Fibroblast of skin of left quadriceps (primary cell): ENCODE measurements around the gene ABLIM2.
A peak's percentile ranks its signal among the peaks of the same experiment; 100 is the strongest.

Source experiments
- DNase-seq, 2 experiments: peaks; one replicate each; pipeline ENCODE4 v3.0.0-alpha.2; 2013; ENCODE audit warnings: low read depth in 2 of 2

ABLIM2 gene

DNA sequence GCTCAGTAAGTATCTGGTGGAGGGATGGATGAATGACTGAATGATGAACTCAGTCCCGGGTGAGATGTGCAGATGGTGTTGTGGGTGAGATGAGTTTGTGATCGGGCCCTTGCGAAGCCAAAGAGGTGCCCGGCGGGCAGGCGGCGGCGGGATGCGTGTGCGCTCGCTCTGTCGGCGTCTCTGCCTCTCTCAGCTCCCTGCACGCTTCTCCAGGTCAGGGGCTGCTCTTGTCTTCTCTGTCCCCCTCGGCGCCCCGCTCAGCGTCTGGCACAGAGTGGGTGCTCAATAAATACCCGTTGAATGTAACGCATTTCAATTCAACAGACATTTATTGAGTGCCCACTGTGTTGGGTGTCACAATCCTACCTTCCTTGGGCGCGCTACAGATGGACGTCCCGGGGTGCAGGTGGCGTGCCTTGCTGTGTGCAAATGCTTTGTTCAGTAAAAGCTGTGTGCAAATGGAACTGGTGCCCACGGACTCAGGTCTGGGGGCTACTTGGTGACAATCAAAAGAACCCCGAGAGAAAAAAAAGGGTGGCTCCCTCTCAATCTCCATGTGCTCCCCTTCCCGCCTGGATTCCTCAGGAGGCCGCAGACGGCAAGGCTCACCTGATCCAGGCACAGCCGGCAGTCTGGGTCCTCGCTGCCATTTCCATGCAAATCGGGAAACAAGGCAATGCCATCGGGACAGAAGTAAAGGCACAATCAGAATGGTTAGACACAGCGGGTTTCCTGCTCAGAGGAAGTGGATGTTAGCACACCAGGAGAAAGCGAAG lies 153.4 kb downstream of the ABLIM2 start:
- no peak for DNase-seq

DNA sequence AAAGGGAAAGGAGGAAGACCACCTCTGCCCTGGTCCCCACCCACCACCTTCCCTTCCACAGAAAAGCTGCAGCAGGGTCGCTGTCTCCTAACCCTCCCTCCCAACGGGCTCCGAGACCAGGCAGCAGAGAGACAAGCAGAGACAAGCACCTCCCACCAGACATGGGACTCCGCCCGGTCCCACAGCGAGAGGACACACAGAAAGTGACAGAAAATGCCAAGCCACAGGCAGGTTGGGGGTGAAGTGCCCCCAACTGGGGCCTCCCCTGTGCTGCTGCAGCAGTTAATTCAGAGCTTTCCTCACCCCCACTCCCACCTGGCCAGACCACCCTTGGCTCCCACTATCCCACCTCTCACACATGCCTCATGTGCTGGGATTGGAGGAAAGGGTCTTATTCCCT lies 154.5 kb downstream of the ABLIM2 start:
- DNase-seq: no peak

DNA sequence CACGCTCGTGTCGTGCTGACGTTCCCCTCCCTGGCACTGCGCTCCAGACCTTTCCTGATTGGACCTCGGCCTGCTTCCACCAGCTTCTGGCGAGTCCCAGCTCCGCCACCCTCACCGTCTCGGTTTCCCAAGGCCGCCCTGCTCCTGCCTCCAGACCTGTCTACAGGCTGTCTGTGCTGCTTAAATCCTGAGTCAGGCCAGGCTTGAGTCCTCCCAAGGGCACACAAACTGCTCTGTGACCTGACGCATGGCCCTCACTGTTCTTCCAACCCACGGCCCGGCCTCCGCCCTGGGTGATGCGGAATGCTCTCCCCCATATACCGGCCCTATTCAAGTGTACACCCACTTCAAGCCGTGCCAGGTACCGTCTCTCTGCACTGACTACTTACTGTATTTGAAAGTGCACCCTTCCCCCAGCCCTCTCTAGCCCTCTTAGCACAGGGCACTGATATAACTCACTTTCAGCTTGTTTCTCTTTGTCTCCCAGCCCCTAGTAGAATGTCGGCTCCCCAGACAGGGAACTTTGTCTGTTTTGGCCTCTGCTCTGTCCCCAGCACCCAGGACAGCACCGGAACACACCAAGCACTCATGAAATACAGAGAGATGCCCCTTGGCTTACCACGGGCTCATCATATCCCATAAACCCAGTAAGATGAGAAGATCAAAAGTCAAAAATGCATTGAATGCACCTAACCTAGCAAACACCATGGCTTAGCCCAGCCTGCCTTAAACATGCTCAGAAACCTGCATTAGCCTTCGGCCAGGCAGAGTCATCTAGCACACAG lies 155.9 kb downstream of the ABLIM2 start:
- no peak for DNase-seq

DNA sequence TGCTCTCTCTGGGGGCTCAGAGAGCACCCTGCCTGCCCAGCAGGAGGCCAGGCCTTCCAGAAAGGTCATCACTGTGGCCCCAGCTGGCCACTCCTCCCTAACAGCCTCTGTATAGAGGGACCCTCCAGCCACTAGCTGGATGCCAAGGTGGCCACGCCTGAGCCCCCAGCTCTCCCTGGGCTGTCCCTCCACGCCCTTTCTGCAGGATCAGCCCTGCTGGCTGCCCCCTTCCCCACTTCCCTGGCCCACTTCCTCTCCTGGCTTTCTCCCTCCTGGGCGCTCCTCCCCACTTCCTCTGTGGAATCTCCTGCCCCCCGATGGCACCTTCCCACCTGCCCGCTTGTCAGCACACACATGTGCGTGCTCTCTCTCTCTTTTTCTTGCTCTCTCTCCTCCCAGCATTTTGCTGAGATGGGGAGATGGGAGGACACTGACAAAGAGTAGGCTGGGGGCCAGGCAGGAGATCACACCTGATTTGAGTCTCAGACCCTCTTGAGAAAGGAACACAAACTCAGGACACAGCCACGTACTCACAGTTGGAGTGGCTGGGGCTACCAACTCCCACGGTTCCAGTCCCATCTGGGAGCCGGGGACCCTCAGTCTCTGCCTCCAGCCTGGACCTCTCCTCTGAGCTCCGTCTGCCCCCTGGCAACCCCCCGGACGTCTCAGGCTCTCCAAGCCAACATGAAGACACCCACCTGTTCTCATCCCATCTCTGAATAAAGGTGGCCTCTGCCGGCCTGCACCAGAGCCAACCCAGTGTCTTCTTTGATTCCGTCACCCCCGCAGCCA lies 156.9 kb downstream of the ABLIM2 start:
- DNase-seq: no peak

DNA sequence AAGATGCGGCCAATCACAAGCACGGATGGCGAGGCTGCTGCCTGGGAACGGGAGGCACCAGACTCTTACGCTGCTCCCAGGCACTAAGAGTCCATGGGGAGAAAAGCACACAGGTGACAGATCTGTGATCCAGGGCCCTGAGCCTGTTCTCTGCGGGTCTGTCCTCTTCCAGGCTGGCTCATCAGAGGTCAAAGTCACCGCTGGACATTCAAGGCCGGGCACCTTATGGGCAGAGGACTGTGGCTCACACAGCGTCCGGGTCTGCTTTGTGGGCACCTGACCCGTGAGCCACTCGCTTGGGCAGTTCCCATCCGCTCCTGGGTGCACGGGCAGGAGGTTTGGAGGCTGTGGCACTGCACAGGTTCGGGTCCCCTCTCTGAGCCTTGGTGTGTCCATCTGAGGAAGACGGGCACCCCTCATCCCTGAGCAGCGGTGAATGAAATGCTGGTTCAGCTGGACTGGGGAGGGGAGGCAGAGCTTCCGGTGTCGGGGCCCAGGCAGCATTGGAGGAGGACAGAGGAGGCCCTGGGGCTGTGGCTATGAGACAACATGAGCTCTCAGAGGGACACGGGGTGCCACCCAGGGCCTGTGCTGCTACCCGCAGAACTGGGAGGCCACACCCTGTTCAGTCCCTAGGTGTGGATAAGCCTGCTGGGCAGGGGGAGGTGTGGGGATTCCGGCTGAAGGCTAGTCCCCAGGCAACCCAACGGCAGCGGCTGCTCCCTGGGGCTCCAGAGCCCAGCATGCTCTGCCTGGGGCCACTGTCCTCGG lies 157.7 kb downstream of the ABLIM2 start:
- DNase-seq: no peak

DNA sequence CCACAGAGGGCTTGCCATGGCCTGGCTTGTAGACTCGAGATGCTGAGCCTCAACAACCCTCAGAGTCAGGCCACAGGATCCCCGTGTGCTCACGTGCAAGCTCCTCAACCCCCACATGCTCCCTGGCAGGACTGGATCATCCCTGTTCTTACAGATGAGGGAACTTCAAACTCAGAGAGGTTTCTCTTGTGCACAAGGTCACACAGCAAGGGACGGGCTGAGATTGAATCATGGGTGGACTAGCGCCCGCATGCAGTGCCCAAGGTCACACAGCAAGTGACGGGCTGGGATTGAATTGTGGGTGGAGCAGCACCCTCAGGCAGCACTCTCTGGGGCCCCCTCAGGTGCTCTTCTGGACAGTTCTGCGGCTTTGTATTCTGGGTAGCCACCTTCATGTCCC lies 158.4 kb downstream of the ABLIM2 start:
- no peak for DNase-seq

DNA sequence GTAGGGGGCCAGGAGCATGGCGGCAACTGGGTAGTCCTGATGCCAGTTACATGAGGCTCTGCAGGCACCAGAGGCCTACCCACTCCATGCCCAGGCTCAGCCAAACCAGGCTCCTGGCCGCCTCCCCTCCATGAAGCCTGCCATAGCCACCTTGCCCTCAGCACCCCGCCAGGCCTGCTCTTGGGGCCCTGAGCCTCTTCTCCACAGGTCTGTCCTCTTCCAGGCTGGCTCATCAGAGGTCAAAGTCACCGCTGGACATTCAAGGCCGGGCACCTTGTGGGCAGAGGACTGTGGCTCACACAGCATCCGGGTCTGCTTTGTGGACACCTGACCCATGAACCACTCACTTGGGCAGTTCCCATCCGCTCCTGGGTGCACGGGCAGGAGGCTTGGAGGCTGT lies 158.9 kb downstream of the ABLIM2 start:
- no peak for DNase-seq

DNA sequence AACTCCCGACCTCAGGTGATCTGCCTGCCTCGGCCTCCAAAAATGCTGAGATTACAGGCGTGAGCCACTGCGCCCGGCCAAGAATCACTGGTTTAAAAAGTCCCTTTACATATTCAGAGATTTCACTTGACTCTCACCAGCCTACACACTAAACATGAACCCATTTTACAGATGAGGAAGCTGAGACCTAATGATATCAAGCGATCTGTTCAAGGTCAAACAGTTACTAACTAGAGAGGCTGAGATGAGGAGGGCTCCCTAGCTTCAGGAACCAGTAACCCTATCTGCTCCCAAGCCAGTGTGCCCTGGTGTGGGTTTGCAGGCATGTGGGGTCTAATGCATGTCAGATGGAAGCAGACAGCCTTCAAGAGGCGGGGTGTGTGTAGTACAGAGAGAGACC lies 159.3 kb downstream of the ABLIM2 start:
- no peak for DNase-seq

DNA sequence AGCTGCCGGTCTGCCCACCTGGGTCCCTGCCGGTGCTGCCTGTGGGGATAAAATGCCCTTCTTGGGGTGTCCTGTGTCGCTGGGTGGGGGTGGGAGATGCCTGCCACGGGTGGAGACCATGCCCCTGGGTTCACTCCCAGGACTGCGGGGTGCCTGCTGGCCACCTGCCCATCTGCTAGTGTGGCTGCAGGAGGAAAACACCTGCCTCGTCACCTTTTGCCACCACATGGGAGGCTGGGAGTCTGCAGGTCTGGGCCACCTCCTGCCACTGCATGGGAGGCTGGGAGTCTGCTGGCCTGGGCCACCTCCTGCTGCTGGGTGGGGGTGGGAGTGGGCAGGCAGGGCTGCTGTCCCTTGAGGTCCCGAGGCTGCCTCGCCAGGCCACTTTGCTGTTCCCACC lies 160.2 kb downstream of the ABLIM2 start:
- no peak for DNase-seq

DNA sequence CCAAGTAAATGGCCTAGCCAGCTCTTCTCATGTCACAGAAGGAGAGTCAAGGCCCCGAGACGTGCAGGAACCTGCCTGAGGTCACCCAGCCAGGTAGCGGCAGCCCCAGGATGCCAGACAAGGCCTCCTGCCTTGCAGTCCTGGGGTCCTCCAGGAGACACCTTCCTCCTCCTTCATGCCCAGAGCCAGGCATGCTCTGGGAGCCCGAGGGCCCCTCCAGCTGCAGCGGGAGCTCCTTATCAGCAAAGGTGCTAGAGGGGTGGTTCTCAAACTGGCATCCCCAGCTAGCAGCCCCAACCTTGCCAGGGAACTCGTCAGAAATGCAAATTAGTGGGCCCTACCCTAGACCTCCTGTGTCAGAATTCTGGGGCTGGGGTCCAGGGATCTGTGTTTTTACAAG lies 162.7 kb downstream of the ABLIM2 start:
- no peak for DNase-seq

DNA sequence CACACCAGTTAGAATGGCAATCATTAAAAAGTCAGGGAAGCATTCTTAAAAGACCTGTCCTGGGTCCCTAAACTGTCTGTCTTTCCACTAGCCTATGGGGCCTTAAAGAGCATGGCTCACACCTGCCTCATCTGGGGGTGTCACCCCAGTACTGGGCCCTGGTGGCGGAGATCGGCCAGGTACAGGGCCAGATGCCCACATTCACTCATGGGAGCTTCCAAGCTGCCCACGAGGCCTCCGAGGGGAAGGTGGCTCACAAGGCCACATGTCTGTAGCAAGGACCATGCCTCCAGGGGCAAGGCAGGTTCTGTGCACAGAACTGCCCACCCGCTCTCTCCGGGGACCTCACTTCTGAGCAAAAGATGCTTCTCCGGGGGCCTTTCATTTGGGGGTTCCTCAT lies 163.5 kb downstream of the ABLIM2 start:
- no peak for DNase-seq

DNA sequence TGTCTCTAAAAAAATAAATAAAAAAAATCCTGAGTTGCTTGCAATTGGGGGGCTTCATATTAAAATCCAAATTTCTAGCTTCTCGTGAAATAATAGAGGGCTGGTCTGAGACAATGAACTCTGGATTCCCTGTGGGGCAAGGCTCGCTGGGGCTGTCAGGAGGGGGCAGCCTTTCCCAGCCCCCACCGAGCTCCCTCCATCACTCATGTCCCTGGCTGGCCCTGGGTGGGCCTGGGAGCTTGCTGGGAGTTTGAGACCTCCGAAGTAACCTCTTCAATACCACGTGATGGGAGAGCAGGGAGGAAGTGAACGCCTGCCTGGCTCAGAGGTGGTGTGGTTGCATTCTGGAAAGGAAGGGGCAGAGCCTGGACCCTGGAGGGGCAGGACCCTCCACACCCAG lies 164.9 kb downstream of the ABLIM2 start:
- DNase-seq: no peak

DNA sequence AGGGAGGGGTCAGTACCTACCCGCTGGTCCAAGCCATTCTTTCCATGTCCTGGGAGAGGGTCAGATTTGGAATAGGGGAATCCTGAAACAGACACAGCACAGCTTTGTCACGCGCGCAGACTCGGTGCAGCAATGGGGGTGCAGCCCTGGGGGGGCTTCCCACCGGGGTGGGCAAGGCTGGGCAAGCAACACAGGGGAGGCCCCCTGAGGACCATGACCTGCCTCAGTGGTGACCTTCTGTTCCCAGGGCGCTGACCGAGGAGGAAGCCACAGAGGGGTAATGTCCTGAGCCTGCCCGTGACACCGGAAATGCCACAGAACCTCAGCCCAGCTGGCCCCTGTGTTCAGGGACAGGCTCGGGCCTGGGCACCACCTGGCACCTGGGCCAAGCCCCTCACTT lies 165.8 kb downstream of the ABLIM2 start:
- DNase-seq: no peak

DNA sequence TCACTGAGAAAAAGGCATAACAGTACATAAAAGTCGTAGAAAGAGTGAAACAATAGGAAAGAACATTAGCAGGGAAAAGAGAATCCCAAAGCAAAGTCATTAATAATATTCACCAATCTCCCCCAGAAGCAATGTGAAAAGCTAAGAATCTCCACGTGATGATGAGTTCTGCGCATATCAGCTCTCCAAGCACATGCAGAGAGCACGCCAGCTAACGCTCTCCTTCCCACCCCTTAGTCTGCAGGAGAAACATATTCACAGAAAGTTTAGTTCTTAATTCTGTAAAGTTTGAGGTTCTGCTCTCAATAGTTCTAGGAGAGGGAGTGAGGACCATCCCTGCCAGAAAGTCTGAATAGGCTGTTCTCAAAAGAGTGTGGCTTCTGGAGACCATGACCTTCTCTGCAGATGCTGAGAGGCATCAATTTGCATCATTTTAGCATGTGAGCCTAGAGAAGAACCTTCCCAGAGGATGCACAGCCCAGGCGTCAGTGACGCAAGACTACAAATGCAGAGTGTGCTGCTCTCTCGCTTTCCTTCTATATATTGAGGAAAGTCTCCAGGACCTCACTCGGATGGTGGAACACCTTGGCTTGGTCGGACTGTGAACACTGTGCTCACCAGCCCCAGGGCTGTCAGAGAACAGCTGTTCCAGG lies 167.7 kb downstream of the ABLIM2 start:
- DNase-seq: no peak

DNA sequence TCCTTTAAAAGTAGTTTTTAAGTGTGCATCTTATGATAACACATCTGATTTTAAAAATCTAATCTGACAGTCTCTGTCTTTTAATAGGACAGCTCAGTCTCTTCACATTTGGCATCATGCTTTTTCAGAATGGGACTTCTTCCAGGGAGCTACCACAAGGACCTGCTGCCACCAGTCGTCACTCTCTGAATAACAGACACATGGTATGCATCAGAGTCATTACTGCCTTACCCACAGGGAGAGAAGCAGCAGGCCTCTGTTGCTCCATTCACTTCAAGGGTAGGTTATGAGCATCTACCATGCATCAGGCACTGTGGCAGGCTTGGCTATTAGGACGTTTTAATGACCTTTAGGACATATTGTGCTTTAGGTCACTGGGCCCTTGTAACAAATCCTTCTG lies 169.0 kb downstream of the ABLIM2 start:
- no peak for DNase-seq

DNA sequence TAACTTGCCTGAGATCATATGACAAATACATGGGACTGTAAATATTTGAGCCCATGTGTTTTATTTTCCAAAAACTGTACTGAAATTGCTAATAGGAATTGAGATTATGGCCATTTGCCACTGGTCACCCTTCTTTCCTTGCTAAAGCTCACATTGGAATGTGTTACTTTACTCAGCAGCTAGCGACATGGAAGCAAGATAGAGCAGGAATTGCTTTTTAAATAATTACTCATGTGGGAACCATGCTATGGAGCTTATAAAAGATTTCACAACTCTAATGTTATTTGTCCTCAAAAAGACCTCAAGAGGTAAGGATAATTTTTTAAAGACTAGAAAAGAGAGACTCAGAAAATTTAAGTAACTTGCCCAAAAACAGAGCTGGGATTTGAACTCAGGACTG lies 170.2 kb downstream of the ABLIM2 start:
- peak in 1 of 2 experiments; percentile 48 for DNase-seq

DNA sequence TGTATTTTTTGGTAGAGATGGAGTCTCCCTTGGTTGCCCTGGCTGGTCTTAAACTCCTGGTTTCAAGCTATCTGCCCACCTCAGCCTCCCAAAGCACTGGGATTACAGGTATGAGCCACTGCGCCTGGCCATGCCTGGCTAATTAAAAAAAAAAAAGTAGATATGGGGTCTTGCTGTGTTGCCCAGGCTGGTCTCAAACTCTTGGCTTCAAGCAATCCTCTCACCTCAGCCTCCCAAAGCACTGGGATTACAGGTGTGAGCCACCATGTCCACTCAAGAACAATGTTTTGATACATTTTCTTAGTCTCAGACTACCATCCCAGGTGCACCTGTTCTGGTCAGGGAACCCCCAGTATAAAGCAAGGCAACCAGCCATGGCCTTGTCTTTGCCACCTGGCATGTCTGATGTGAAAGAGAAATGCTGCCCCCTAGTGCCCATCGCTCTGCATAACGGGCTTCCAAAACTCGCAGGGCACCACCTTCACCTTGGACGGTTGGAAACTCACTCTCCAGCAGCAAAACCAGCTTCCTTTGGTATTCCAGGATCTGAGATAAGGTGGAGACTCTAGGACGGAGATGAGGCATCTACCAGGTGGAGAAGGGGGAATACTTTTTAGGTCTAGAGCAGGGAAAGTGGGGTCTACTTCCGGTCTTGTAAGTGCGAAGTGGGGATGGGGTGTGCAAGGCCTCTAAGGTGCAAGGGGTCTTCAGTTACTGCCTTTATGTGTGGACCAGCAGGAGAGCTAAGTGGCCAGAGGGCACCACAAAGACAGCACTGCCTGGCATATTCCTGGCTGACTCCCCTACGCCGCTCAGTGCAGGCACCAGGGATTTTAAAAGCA lies 171.2 kb downstream of the ABLIM2 start:
- peak in 1 of 2 experiments; percentile 39 for DNase-seq

DNA sequence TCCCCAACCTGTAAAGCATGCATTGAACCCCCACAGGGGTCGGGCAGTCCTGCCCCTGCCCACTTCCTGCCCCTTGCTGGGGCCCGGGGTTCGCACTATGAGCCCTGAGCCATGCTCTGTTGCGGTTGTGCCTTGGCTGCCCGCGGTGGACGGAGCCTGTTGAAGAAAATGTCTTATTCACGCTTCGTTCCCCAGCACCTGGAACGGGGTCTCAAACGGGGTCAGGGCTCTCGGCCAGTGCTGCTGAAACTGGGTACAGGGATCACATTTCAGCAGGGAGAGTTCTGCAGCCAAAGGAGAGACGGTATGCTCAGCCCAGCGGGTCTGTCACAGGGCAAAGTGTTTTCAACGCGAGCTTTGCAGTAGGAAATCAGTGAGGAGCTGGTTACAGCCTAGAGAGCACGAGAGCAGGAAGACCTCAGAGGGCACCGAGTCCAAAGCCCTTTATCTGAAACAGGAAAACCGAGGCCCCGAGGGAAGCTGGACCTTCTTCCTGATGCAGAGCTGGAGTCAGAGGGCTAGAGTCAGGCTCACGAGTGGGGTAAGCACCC lies 172.6 kb downstream of the ABLIM2 start:
- no peak for DNase-seq

DNA sequence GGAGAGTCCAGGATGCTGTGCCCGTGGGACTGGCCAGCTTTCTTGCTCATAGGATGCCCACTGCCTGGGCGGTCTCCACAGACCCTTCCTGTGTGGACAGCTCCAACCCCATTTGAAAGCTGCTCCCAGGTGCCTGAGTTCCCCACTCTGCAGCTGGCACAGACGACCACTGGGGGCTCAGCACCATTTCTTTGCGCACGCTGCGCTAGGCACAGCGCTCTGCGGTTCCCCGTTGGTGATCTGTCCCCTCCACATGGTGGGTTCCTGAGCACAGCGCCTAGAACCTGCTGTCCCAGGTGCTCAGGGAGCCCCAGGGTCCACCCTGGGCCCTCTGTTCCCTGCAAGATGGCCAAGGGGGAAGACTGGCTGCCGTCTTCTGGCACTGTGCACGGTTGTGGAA lies 173.5 kb downstream of the ABLIM2 start:
- DNase-seq: no peak
